Fibroblast of upper back skin (primary cell): ENCODE data around the gene BANP.
"Not testable (repeated sequence)": the region's sequence is repeated elsewhere in the genome, so short reads cannot be mapped to it uniquely, and the experiment has no call there.

ENCODE experiments used
- DNase-seq: peaks from one replicate; pipeline ENCODE4 v3.0.0-alpha.2; 2013

Gene BANP

DNA sequence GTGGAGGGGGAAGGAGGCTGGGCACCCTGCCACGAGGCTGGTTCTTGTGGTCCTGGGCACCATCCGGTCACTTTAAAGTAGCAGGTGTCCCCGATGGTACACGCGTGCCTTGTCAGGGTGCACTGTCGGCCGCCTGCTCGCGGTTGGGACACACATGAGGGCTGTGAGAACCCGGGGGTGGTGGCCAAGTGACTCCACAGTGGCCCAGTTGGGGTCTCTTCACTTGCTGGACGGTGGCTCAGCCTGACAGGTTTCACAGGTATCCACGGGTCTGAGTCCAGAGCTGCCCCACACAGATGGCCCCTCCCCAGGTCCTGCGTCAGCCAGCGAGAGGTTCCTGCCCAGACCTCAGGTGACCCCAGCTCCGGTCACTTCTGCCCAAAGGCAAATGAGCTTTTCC is 137.8 kb downstream of the BANP start:
- not testable (repeated sequence) for DNase-seq

DNA sequence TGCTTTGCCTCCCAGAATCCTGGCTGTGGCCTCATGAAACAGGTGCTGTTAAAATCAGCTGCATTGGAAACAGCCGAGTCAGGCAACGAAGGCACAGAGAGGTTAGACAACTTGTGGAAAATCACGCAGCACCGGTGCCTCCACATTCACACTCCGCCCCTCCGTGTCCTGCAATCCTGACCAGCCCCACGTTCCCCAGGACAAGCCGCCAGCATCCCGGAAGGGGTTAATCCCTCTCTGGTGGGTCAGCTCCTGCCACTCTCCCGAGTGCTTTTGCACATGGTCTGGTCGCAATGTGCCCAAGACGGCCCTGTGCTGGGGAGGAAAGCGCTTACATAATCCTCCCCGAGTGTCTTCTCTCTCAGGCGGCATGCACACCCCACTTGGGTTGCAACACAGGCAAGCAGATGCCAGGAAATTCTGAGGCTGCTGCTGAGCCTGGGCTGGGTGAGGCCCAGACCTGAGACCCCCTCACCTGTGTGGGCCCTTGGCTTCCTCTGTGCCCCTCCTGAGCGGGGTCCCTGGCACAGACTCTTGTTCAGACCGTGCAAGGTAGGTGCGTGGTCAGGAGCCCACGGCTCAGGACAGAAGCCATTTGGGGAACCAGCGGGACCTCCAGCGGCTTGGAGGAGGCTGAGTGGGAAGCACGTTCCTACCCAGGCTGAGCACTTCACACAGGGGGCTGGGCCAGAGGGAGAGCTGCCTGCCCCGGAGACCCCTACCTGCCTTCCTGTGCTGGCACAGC is 138.6 kb downstream of the BANP start:
- DNase-seq, result not testable (repeated sequence)

DNA sequence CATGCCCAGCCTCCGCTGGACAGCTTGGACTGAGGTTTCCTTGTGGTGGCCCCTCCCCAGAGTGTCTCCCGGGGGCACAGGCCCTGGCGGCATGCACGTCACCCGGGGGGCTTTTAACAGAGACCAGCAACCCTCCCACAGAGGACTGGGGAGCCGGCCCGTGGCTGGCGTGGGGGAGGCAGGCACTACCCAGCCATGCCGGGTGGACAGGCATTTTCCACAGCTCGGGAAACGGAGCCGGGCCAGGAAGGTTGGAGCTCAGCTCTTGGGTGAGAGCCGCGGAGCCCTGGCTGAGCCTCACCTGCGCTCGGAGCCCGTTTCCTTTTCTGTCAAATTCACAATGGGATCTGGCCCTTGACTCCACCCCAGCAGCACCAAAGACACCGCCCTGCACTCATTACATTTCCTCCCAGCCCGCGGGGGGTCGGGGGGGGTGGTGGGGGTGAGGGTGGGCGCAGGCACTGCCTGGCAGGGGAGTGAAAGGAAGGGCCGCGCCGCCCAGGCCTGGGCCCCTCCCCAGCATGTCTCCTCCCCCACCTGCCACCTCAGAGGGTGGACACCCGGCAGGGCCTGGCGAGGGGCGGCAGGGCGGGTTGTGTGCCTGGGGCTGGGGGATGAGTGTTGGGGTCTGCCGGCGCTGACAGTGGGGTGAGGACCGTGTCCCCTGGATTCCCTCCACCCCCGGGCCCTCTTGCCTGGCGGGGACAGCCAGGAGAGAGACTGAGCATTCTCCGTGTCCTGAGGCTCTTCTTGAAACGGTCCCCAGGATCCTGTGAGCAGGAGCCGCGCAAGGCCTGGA is 139.3 kb downstream of the BANP start:
- not testable (repeated sequence) for DNase-seq

DNA sequence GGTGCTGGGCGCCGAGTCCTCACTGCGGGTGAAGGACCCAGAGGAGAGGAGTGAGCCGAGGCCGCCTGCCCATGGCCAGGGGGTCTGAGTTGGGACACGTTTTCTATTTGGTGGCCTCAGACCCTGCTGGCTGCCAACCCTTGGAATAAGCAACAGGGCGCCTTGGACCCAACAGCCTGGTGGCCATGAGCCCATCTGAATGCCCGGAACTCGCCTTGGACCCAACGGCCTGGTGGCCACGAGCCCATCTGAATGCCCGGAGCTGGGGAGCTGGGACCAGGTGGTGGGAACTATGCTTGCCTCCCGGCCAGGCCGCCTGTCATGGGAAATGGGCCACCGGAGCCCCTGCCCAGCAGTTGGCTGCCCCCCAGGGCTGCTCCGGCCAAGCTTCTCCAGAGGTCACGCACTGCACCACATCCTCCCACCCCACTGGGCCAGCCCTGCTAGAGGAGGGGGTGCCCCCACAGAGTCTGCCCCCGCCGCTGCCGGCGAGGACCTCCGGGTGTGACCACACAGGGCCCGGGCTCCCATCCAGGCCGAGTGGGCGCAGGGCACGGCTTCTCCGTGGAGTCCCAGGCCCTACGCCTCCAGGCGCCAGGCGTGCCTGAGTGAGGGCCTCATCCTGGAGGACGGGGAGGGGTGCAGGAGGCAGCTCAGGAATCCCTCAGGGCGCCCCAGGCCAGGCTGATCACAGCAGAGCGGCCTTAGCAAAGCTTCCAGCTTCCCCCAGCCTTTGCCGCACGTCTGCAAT is 140.2 kb downstream of the BANP start:
- DNase-seq, result not testable (repeated sequence)

DNA sequence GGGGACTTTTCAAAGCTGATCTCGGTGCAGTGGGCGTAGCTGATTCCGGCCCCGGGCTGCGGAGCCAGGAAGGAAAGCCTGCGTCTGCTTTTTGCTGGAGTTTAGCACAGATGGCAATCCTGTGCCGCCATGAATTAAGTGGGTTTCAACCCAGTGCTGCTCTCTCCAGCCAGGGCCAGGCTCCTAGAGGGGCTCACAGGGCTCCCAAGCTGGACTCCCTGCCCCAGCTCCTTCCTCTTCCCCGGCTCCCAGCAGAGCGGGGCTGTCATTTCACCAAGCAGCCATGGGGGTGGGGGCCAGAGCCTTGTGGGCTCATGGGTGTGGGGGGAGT is 140.7 kb downstream of the BANP start:
- not testable (repeated sequence) for DNase-seq

DNA sequence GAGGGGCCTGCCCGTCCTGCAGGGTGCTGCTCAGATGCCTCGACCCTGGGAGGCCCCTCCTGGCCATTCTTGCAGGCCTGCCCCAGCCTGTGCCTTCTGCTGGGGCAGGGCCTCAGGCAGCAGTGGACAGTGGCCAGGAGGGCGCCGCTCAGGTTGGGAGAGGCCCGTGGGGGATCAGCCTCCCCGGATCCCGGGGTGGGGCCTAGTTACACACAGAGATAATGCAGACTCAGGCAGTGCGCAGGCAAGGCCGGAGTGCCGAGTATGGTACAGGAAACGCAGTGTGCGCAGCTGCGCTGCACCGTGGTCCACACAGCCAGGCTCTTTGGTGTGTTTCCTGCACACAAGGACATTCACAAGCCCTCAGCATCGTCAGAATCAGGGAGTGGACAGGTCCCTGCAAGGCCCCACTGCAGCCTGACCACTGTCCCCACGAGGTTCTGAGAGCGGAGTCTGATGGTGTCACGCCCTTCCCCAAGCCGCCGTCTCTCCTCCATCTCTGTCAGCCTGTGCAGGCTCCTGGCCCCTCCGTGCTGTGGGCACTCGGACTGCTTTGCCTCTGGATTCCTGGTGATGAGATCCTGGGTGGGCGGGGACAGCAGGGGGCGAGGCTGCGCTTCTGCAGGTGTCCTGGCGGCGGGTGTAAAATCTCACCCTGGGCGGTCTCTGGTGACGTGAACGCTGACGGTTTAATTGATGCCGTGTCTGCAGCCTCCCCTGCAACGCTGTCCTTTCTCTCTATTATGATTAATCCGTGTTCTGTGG is 141.7 kb downstream of the BANP start:
- not testable (repeated sequence) for DNase-seq

DNA sequence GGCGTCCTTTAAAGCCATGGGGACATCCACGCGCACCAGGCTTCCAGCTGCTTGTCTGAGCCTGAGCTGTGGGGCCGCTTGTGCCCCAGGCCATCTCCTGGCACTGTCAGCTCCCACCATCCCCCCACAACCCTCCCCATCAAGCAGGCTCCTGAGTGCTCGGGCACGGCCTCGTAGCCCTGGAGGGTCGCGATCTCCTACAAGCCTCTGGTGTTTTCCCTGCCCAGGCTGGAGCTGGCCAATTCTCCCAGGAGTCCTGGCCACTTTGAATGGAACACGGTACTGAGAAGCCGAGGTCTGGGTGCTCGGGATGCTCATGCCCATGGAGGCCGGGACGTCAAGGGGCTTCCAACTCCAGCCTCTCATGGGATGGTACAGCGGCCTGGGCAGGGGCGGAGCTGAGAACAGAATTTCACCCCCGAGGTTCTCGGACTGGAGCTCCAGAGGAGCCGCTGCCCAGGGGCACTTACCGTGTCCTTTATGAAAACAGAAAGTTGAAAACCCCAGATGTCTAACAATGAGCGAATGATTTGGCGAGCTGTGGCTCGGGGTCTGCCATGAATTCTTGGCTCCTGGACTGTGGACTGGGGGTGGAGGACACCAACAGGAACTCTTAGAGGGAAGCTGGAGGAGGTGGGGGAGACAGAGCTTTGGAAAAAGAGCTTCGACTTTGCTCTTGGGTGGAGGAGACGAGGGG is 142.5 kb downstream of the BANP start:
- not testable (repeated sequence) for DNase-seq

DNA sequence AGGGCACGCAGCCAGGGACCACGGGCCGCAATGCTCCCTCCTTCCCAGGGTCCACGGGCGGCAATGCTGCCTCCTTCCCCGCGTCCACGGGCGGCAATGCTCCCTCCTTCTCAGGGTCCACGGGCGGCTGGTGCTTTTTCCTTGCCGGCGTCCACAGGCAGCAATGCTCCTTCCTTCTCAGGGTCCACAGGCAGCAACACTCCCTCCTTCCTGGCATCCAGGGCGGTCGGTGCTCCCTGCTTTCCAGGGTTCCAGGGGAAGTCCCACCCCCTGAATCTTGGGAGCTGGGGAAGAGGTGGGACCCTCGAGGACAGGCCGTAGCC is 143.0 kb downstream of the BANP start:
- not testable (repeated sequence) for DNase-seq

DNA sequence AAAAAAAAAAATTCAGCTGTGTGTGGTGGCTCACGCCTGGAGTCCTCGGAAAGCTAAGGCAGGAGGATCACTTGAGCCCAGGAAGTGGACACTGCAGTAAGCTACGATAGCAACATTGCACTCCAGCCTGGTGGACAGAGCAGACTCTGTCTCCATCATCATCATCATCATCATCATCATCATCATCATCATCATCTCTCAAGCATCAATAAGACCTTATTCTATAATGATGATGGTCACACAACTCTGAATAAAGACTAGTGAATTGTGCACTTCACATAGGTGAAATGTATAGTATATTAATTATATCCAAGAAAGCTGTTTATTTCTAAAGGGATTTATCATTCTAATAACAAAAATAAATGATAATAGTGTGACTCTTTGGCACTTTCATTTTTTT is 143.7 kb downstream of the BANP start:
- DNase-seq, result not testable (repeated sequence)

DNA sequence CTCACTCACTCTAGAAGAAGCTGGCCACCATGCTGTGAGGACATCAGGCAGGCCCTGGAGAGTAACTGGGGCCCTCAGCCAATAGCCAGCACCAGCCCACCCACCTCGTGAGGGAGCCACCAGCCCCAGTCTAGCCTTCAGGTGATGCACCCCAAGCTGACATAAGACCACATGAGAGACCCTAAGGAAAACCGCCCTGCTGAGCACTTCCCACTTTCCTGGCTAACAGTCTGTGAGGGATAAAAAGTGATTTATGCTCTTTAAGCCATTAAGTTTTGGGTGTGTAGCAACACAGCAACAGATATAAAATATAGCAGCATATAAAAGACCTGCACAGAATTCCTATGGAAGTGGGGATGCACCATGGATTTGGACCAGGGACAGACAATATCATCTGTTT is 145.4 kb downstream of the BANP start:
- not testable (repeated sequence) for DNase-seq

DNA sequence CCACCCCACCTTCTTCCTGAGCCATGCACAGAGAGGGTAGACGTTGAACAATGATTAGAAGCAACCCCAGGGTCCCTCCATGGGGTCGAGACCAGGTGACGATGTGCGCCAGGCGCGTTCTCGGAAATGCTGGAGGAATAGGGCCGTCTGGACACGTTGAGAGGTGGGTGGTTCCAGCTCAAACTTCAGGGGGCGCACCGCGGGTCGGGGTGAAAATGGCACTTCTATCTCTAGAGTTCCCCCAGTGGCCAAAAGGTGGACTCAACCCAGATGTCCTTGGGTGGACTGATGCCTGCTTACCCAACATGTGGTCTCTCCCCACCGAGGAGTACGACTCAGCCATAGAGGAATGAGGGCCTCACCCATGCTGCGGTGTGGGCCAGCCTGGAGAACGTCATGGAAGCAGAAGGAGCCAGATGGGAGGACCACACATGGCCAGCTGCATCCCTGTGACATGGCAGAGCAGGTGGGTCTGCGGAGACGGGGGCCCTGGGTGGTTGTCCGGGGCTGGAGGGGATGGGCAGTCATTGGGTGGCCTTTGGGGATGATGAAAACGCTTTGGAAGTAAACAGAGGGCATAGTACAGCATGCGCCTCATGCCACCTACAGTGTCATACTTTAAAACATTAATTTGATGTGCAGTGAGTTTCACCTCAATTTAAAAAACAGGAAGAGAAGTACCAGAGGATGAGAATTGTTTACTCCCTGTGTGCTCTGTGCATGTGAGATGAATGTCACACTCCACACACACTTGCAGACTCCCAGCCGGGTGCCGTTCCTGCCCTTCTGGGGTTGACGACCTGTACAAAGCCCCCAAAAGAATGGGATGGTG is 147.7 kb downstream of the BANP start:
- DNase-seq, result peak; percentile 72

DNA sequence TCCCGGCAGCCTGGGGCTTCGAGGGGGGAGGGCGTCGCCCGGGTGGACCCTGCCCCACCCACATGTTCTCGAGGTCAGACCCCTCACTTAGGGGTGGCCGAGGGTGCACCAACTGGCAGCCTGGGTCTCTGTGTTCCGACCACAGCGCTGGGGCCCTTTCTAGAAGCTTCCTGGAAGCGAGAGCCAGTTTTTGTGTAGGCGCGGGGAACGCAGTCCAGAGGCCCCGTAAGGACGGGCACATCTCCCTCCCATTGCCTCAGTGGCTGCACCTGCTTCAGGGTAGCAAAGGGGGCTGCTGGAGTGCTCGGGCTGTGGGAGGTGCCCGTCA is 148.3 kb downstream of the BANP start:
- DNase-seq, result no peak

DNA sequence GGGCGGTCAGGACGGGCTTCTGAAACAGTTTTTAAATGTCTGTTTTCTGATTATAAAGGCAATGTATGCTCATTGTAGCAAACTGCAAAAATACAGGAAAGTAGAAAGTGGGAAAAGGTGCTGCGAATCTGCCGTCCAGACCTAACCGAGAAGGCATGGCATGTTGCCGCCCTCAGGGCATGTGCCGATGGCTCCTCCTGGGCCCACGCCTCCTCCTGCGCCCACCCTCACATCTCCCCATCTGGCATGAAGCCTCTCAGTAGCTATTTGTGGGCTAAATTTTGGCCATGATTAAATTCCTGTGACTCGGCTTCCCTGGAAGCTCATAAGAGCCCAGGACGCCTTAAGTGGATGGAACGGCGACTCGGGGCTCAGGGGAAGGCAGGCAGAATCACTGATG is 148.7 kb downstream of the BANP start:
- DNase-seq, result not testable (repeated sequence)

DNA sequence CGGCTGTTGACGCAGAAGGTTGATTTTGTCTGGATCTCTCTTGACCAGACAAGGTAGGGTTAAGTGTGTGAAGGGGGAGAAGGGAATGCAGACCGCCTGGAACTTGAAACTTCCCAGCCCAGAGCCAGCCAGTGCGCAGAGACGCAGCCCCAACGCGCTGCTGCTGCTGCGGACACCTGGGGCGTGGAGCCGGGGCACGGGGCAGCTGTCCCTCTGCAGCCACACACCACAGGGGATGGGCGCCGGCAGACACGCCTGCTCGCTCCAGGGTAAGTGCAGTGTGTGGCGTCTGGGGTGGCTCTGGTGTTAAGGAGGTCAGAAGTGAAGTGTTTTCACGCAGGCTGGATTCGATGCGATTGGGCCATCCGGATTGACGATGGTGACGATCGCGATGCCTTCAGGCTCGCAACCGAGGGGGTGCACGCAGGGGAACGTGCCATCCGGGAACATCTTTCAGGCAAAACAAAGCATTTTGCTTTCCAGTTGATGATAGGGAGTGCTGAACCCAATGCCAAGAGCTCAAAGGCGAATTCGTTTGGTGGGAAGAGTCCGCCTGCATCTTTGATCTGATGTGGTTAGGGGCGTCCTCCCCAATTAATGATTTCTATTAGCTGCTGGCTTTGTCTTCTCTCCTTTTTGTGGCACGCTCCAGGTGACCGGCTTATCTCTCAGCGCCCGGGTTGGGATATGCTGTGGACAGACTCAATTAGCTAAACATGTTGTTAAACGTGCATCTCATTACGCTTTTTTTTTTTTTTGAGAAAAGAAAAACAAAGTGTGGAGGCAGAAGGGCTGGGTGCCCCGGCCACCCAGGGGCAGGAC is 149.8 kb downstream of the BANP start:
- not testable (repeated sequence) for DNase-seq

DNA sequence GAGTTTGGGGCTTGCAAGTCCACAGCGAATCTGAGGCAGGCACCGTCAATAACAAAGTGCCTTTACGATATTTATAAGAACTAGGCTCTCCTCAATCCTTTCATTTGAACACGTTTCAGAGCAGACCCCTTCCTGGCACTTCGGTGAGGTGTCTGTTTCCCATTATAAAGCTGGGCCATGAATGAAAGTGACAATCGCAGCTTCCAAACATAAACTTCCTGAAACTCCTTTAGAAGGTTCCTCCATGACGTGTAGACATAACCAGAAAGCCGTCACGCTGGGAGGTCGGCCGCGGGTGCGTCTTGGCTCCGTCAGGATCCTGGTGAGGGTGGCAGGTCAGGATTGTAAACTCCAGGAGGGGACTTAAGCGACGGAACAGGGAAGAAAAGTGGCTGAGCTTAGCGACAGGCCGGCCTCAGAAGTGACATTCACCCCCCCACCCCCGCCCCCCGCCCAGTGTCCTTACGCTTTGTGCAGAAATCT is 150.4 kb downstream of the BANP start:
- not testable (repeated sequence) for DNase-seq

DNA sequence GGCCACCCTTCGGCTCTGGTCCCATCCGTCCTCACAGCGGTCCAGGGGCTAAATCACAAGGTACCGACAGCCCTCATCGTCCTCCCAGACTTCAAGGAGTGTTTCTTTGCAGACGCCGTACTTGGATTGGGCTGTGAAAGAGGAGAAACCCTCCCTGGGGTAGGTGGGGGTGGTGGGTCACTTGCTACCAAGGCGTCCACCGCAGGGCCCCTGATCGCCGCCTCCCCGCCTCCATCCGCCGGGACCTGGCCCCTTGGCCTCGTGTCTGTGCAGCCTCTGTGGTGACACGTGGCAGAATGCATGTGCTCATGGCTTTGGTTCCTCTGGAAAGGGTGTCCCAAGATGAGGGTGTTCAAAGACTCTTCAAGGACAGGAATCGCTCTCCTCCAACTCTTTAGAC is 151.4 kb downstream of the BANP start:
- no peak for DNase-seq

DNA sequence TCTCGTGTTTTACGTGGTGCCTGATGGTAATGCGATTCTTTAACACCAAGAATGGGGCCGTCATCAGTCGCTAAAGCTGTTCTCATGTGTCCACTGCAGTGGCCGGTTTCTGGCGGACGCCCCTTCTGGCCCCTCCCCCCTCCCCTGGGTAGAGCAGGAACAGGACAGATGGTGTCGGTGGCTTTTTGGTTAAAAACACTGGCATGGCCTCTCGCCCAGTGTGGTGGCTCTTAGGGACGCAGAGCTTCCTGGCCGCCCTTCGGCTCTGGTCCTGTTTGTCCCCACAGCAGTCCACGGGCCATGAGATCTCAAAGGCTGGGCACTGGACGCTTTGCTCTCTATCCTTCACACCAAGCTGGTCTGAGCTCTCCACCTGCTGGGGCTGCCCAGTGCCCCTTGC is 151.8 kb downstream of the BANP start:
- DNase-seq, result no peak

DNA sequence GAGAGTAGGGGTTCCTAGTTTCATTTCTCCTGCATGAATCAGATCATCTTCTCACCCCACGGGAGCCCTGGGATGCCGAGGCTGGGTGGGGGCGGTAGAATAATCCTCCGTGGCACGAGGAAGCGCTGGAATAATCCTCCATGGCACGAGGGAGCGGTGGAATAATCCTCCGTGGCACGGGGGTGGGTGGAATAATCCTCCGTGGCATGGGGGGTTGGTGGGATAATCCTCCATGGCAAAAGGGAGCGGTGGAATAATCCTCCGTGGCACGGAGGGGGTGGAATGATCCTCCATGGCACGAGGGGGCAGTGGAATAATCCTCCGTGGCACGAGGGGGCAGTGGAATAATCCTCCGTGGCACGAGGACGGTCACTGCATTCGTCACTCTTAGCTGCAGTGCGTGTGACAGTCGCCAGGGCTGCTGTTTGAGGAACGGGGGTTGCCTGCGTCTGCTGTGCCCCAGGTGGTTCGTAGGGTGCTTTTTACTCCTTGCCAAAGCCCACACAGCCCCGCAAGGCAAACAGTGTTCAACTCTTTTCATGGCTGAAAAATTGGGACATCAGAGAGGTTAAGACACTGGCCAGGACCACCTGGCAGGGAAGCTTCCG is 152.5 kb downstream of the BANP start:
- no peak for DNase-seq

DNA sequence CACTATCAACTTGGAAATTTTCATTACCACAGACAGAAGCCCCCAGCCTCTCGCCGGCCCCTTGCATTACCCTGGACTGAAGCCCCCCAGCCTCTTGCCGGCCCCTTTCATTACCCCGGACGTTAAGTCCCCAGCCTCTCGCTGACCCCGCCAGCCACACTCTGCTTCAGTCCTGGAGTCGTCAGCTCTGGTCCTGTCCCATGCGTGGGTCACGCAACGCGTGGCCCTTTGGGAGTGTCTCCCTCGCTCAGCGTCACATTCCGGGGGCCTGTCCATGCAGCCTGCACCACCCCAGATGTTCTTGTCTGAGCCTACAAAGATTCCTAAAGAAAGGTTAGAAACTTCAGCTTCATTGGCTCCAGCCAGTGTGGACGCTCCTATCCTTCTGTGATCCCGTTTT is 153.1 kb downstream of the BANP start:
- not testable (repeated sequence) for DNase-seq

DNA sequence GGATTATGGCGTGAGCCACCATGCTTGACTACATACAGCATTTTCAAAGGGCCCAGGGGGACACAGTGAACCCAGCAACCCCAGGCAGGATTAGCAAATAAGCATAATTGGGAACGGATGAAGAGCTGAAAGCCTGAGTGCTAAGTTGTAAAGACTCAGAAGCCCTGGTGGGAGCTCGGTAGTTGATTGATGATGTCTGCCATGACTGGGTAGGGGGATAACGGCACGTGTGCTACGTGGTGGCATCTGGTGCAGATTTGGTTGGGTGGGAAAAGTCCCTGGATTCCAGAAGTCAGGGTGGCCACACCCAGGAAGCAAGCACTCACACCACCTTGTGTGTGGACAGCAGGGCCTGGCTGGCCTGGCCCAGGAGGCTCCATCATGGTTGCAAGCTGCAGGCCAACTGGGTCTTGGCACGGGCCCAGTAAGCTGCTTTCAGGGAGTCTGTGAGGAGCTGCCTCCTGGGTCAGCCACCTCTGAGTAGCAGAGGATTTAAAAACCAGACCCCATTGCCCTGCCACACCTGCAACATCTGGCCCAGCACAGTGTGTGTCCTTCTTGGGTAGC is 154.4 kb downstream of the BANP start:
- not testable (repeated sequence) for DNase-seq
